ENCODE results near the gene MEX3C. TPM values are rescaled to one million over a fixed set of nuclear protein-coding genes. Genes with fewer than 3 reads are reported as not detected.

Gene MEX3C
- total RNA-seq, 4 donors from 2014 or later, result 21.1 to 46.5 (median 29.3) TPM

DNA sequence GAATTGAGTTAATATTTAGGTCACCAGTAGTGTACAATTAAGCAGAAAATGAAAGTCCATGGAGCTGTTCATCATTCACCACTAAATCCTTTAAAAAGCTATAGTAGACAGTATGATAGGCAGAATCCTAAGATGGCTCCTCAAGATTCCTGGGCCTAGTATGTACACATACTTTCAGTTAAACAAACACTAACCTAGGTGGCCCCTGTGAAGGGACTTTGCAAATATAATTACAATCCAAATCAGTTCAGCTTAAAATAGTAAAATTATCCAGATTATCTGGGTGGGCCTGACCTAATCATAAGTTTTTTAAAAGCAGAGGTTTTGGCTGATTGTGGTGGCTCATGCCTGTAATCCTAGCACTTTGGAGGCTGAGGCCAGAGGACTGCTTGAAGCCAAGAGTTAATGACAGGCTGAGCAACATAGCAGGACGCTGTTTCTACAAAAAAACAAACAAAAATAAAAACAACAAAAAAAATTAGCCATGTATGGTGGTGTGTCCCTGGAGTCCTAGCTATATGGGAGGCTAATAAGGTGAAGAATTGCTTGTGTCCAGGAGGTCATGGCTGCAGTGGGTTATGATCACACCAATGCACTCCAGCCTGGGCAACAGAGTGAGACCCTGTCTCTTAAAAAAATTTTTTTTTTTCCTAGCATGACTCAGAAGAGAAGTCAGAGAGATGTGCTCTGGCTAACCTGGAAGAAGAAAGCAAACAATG lies 13.9 kb downstream of the MEX3C start:
- DNase-seq (ENCODE audit: low spot score) (no peak), ATAC-seq (ENCODE audit: low FRiP score) (no peak)
- TF ChIP-seq CTCF (IDR thresholded peaks at IDR 0.05), result no peak

- TF ChIP-seq CTCF (IDR thresholded peaks at IDR 0.05), result no peak
- ATAC-seq (ENCODE audit: low FRiP score), result no peak
- no peak for DNase-seq (ENCODE audit: low spot score)
These were observed 14.7 kb downstream of the MEX3C start for GRCh38 chr18:51182824-51183223.

DNA sequence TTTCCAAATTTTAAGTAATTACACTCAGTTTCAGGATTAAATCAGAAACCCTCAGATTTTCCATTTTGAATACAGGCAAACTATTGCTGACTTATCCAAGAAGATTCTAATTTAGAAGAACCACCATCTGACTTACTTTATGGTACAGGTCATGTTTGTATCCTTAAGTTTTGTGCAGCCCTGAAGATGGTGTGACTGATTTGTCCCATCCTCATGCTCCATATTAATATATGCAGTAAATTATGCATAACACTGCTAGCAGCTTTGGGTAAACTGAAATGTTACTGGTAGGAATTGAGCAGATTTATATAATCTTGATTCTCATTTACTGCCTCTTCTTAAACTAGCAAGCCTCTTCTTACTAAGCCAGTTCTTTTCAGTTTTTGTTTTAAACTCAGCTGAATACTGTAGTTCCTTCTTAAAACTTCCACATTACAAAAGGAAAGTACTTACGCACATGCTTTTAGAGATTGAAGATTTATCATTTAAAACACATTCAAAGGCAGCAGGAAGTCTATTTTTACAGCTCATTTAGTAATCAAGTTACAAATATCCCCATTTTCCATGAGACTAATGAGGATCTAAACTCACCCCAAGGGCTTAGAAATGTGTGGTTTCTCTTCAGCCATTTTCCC lies 25.7 kb downstream of the MEX3C start:
- DNase-seq (ENCODE audit: low spot score) (no peak), ATAC-seq (ENCODE audit: low FRiP score) (no peak)
- TF ChIP-seq CTCF (IDR thresholded peaks at IDR 0.05), result no peak

- TF ChIP-seq CTCF (IDR thresholded peaks at IDR 0.05), result no peak
- ATAC-seq (ENCODE audit: low FRiP score) (no peak), DNase-seq (ENCODE audit: low spot score) (no peak)
These were observed 26.3 kb downstream of the MEX3C start for GRCh38 chr18:51171223-51171622.

- ATAC-seq (ENCODE audit: low FRiP score), result no peak
- DNase-seq (ENCODE audit: low spot score), result no peak
- no peak for TF ChIP-seq CTCF (IDR thresholded peaks at IDR 0.05)
These were observed 26.8 kb downstream of the MEX3C start for GRCh38 chr18:51170664-51171063.

DNA sequence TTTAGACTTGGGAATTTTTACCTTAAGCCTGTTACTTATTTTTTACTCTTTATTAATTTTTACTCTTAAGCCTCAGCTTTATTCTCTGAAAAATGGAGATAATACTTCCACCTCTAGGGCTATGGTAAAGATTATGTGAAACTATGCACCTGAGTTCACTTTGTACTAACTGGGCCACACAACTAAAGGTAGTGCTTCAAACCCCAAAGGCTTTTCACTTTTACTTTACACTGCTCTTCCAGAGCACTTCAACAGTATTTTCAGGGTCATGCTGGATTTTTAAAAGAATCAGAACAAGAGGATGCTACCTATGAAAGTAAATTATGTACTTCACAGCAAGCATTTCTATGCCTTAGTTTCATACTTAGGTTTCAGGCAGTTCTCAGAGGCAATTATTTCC lies 27.8 kb downstream of the MEX3C start:
- DNase-seq (ENCODE audit: low spot score), result no peak
- no peak for TF ChIP-seq CTCF (IDR thresholded peaks at IDR 0.05)
- no peak for ATAC-seq (ENCODE audit: low FRiP score)

Measured in omental fat pad (tissue), 4 donors.